HepG2 (cell line): ENCODE results near the gene KIF13A. TPM values are rescaled to one million over a fixed set of nuclear protein-coding genes. Genes with fewer than 3 reads are reported as not detected.
A peak's percentile ranks its signal among the peaks of the same experiment; 100 is the strongest.

Experiments used
- AHDC1 ChIP-seq: sonication (generic); formaldehyde crosslinking; IDR thresholded peaks from 2 replicates; pipeline ENCODE4 v1.5.1; 2020; ENCODE audit warnings: mild to moderate bottlenecking, missing genetic modification reagents, borderline replicate concordance
- BCLAF1 ChIP-seq: fragments of 450-650 bp; IDR thresholded peaks from 2 replicates; pipeline ENCODE4 v1.6.1; 2017; ENCODE audit warnings: mild to moderate bottlenecking
- CREM ChIP-seq, 2 experiments: sonication (generic) in 1 of 2; formaldehyde crosslinking in 1 of 2; IDR thresholded peaks; 2 replicates each; pipeline versions ENCODE4 v1.4.0 to v1.6.1; 2016 to 2020; ENCODE audit warnings: antibody characterized with exemption in 1 of 2, mild to moderate bottlenecking in 1 of 2, missing genetic modification reagents in 1 of 2
- CSRNP1 ChIP-seq: sonication (generic); formaldehyde crosslinking; IDR thresholded peaks from 2 replicates; pipeline ENCODE4 v1.8.1; 2023; ENCODE audit warnings: mild to moderate bottlenecking, missing genetic modification reagents
- ELF1 ChIP-seq: sonication (generic); formaldehyde crosslinking; IDR thresholded peaks from 2 replicates; pipeline ENCODE4 v1.4.0; 2020; ENCODE audit warnings: missing genetic modification reagents
- EZH2 ChIP-seq: conservative IDR thresholded peaks from 2 replicates; pipeline ENCODE4 v1.6.1; 2012; ENCODE audit warnings: mild to moderate bottlenecking, low read depth, low read length, moderate library complexity
- FOSL2 ChIP-seq: sonication (generic); formaldehyde crosslinking; IDR thresholded peaks from 2 replicates; pipeline ENCODE4 v1.4.0; 2020; ENCODE audit warnings: missing genetic modification reagents
- KDM3A ChIP-seq: IDR thresholded peaks from 2 replicates; pipeline ENCODE4 v1.6.1; 2018; ENCODE audit warnings: low read depth, missing compliant biosample characterization
- LCORL ChIP-seq, 2 experiments: fragments of 450-650 bp in 1 of 2; sonication (generic) in 1 of 2; formaldehyde crosslinking in 1 of 2; IDR thresholded peaks; 2 replicates each; pipeline versions ENCODE4 v1.5.0 to v1.6.1; 2017 to 2020; ENCODE audit warnings: antibody characterized with exemption in 1 of 2, missing genetic modification reagents in 1 of 2
- NCOA1 ChIP-seq: sonication (generic); formaldehyde crosslinking; IDR thresholded peaks from 2 replicates; pipeline ENCODE4 v1.9.0; 2021; ENCODE audit warnings: missing genetic modification reagents
- NR2F6 ChIP-seq, 2 experiments: IDR thresholded peaks; 2 replicates each; pipeline ENCODE4 v1.6.1; 2016; ENCODE audit warnings: antibody characterized with exemption in 1 of 2, mild to moderate bottlenecking in 1 of 2
- TAF15 ChIP-seq: fragments of 200-400 bp; formaldehyde crosslinking; IDR thresholded peaks from one replicate; pipeline ENCODE4 v1.6.1; 2018; ENCODE audit warnings: mild to moderate bottlenecking, low read depth, low read length; ENCODE audit not compliant: poor library complexity, severe bottlenecking
- TCF12 ChIP-seq, 2 experiments: fragments of 450-650 bp in 1 of 2; sonication (generic) in 1 of 2; formaldehyde crosslinking in 1 of 2; IDR thresholded peaks; 2 replicates each; pipeline versions ENCODE4 v1.6.1 to v1.8.0; 2017 to 2022; ENCODE audit warnings: antibody characterized with exemption in 1 of 2, mild to moderate bottlenecking in 1 of 2, missing genetic modification reagents in 1 of 2, moderate library complexity in 1 of 2
- TFDP2 ChIP-seq: sonication (generic); formaldehyde crosslinking; IDR thresholded peaks from 2 replicates; pipeline ENCODE4 v1.4.0; 2020; ENCODE audit warnings: missing genetic modification reagents
- YEATS2 ChIP-seq: sonication (generic); formaldehyde crosslinking; IDR thresholded peaks from 2 replicates; pipeline ENCODE4 v1.4.0; 2020; ENCODE audit warnings: missing genetic modification reagents, borderline replicate concordance
- ZNF234 ChIP-seq: sonication (generic); formaldehyde crosslinking; conservative IDR thresholded peaks from 2 replicates; pipeline ENCODE4 v1.5.1; 2020; ENCODE audit warnings: mild to moderate bottlenecking, missing genetic modification reagents
- ZNF713 ChIP-seq: sonication (generic); formaldehyde crosslinking; IDR thresholded peaks from 2 replicates; pipeline ENCODE4 v1.4.0; 2020; ENCODE audit warnings: mild to moderate bottlenecking, missing genetic modification reagents
- polyA plus RNA-seq, 8 experiments: library from polyadenylated mRNA; depleted of rRNA in 3 of 8; stranded (reverse) in 7 of 8; unstranded in 1 of 8; fragments of >200 nt; fragmentation: Illumina TruSeq in 4 of 8; extraction: Trizol in 4 of 8; gene quantifications; 2 replicates each; pipeline versions ENCODE4 v1.2.1 to v1.2.3, GENCODE V29; 2011 to 2016; ENCODE audit warnings: low read depth in 4 of 8, missing spikeins in 1 of 8, mixed read lengths in 1 of 8; ENCODE audit not compliant: insufficient read depth in 1 of 8
- total RNA-seq, 5 experiments: library from RNA; depleted of rRNA; stranded (reverse); fragments of >200 nt; fragmentation: Illumina TruSeq; extraction: Trizol; gene quantifications; 2 replicates each; pipeline ENCODE4 v1.2.3, GENCODE V29; 2016; ENCODE audit warnings: low read depth in 1 of 5

The KIF13A gene
- total and polyA plus RNA-seq, 2 of the 13 experiments (the other 11 are each of a cell fraction or from before 2014, with no cell fraction given), result 21.1 to 37.2 TPM

GRCh38 chr6:18034798-18035202 lies 47.4 kb upstream of the KIF13A start (continued):
- TF ChIP-seq TCF12 (IDR thresholded peaks at IDR 0.05) (no peak), TCF12 (CRISPR knock-in tag; IDR thresholded peaks at IDR 0.05) (no peak), ELF1 (CRISPR knock-in tag) (no peak), TFDP2 (CRISPR knock-in tag) (peak; percentile 20; the same call in 1 of the 2 replicates), TAF15 (no peak), KDM3A (CRISPR knock-in tag) (0 out of 2 replicates have a peak, but pooled peaks have one; percentile 40), CREM (IDR thresholded peaks at IDR 0.05) (peak; percentile 78), CREM (CRISPR knock-in tag; IDR thresholded peaks at IDR 0.05) (no peak), ZNF713 (CRISPR knock-in tag) (no peak), NR2F6 (IDR thresholded peaks at IDR 0.05) (no peak), NR2F6 (CRISPR knock-in tag; IDR thresholded peaks at IDR 0.05) (peak; percentile 17; the same call in 1 of the 2 replicates), LCORL (IDR thresholded peaks at IDR 0.05) (peak; percentile 55; the same call in 1 of the 2 replicates), LCORL (CRISPR knock-in tag; IDR thresholded peaks at IDR 0.05) (no peak), AHDC1 (CRISPR knock-in tag) (peak; percentile 80; the same call in 1 of the 2 replicates), YEATS2 (CRISPR knock-in tag) (no peak), ZNF234 (no peak), FOSL2 (CRISPR knock-in tag) (peak; percentile 85), NCOA1 (CRISPR knock-in tag) (no peak), CSRNP1 (CRISPR knock-in tag) (no peak), EZH2 (no peak), BCLAF1 (no peak)
